Measurements from ENCODE around the gene PADI6.

PADI6 gene

DNA sequence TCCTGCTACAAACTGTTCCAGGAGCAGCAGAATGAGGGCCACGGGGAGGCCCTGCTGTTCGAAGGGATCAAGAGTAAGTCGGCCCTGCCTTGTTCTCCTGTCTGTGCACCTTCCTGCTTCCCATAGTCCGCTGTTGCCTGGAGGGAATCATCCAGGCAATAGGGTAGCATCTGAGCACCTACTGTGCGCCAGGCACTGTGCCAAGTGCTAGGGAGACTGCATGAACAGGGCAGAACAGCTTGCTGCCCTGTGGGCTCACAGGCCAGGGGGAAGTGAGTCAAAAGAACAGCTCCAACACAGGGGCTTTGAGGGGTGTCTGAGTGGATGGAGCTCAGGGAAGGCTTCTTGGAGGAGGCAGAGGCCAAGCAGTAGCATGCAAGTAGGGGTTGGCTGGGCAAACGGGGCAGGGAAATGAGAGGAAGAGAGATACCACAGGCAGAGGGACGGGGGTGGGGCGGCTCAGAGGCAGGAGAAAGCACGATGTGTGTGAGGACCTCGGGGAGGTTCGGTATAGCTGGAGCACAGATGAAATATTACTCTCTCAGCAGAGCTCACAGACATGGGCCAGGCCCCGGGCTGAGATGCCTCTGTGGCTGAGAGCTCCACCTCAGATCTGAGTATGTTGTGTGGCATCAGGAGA lies 15.5 kb upstream of the PADI6 start:
- no peak for DNase-seq (ENCODE audit: low spot score)

DNA sequence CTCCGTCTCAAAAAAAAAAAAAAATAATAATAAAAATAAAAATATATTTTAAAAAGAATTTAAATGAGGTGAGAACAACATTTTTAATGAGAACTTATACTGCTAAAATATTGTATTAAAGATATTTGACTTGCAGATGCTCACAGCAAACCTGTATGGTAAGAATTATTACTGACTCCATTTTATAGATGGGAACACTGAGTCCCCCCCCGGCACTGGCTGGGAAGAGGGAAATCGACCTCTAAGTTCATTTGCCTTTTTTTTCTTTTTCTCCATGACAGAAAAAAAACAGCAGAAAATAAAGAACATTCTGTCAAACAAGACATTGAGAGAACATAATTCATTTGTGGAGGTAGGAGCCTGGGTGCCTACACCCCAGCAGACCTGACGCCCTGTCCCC lies 13.4 kb upstream of the PADI6 start:
- DNase-seq (ENCODE audit: low spot score) = no peak

DNA sequence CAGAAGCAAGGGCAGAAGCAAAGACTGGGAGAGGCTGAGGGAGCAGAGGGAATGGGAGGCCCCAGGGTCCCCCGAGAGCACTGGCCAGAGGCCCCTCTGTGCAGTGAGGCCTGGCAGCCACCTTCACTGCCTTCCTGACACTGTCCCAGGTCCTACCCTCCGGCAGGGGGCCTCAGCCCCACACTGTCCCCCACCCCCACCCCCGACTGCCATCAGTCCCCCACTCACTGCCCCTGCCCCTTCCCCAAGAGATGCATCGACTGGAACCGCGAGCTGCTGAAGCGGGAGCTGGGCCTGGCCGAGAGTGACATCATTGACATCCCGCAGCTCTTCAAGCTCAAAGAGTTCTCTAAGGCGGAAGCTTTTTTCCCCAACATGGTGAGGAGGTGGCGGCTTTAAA lies 13.0 kb upstream of the PADI6 start:
- no peak for DNase-seq (ENCODE audit: low spot score)

DNA sequence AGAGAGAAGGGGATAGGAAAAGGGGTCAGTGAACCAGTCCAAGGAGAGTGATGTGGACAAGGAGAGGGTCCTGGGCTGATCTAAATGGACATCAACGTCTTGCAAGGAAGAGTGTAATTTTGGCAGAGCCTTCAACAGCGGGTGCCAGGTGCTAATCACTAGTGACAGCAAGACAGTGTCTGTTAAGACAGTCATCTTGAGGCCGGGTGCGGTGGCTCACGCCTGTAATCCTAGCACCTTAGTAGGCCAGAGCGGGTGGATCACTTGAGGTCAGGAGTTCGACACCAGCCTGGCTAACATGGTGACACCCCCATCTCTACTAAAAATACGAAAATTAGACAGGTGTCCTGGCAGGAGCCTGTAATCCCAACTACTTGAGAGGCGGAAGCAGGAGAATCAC lies 12.2 kb upstream of the PADI6 start:
- no peak for DNase-seq (ENCODE audit: low spot score)

DNA sequence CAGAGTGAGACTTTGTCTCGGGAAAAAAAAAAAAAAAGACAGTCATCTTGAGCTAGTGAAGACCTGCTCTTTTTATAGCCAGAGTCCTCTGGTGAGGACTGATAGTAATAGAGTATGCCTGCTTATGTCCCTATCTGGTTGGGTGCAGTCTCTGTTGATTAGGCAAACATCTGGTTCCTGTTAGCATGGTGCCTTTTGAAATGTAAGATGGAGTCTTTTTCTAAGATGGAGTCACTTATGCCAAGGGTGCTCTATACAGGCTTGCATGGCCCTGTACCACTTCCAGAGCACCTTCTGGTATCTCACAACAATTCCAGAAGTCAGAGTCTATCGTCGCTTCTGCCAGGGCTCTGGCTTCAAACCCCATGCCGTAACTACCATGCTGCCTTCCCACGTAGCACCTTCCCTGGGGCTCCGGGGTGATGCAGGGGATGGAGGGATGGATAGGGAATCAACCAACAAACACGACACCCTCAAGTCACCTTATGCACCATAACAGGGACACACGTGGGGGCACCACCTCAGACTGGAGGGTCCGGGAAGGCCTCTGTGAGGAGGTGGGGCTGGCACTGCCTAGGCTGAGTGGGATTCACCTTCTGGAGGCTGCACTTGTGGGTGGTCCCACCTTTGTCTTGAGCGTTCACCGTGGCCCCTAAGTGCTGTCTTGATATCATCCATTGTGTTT lies 11.6 kb upstream of the PADI6 start:
- DNase-seq (ENCODE audit: low spot score) = no peak

DNA sequence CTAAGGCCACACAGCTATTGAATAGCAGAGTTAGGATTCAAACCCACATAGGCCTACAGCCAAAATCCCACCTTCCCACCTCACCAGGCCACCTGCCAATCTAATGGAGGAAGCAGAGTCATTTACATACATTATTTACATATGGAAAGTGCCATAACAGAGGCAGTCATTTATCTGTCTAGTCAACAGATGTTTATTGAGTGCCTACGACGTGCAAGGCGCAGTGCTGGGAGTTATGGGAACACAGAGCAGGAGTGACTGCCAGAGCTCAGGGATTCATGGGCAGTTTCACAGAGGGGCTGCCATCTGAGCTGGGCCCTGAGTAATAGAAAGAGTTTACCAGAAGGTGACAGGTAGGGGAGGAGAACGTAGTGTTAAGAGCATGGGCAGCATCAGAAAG lies 10.3 kb upstream of the PADI6 start:
- no peak for DNase-seq (ENCODE audit: low spot score)

DNA sequence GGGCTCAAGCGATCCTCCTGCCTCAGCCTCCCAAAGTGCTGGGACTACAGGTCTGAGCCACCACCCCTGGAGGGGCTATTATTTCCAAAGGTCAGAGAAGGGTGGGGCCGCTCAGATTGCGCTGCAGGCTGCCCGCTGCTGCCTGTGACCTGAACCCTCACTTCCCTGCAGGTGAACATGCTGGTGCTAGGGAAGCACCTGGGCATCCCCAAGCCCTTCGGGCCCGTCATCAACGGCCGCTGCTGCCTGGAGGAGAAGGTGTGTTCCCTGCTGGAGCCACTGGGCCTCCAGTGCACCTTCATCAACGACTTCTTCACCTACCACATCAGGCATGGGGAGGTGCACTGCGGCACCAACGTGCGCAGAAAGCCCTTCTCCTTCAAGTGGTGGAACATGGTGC lies 8.6 kb upstream of the PADI6 start:
- no peak for DNase-seq (ENCODE audit: low spot score)

DNA sequence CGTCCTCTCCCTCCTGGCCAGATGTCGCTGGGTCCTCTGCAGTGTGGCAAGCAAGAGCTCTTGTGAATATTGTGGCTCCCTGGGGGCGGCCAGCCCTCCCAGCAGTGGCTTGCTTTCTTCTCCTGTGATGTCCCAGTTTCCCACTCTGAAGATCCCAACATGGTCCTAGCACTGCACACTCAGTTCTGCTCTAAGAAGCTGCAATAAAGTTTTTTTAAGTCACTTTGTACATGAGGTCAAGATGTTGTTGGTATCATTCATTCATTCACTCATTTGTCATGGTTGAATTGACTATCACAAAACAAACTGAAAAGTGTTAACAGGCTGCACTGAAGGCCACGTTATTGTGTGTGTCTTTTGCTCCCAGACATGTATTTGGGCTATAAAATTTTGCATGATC lies 8.2 kb upstream of the PADI6 start:
- DNase-seq (ENCODE audit: low spot score) = no peak

DNA sequence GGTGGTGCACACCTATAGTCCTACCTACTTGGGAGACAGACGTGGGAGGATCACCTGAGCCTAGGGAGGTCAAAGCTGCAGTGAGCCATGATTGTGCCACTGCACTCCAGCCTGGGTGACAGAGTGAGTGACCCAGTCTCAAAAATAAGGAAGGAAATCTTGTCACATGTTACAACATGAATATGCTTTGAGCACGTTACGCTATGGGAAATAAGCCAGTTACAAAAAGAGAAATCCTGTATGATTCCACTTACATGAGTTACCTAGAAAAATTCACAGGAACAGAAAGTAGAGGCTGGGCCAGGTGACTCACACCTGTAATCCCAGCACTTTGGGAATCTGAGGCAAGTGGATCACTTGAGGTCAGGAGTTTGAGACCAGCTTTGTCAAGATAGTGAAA lies 6.7 kb upstream of the PADI6 start:
- no peak for DNase-seq (ENCODE audit: low spot score)

DNA sequence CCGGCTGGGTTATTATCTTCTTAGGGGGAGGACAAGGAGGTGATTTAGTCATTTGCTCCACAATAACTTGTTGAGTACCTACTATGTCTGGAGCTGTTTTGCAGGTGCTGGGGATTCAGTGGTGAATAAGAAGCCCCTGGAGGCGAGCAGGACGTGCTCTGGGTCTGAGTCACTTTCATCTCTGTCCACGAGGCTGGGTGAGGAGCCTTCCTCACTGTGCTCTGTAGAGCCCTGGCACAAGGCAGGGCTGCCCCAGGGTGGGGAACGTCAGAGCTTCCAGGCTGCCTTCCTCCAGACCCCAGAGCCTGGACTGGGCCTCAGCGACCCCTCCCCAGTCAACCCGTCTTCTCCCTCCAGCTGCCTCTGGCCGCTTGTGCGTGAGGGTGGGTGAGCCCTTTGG lies 2.5 kb upstream of the PADI6 start:
- DNase-seq (ENCODE audit: low spot score) = no peak

DNA sequence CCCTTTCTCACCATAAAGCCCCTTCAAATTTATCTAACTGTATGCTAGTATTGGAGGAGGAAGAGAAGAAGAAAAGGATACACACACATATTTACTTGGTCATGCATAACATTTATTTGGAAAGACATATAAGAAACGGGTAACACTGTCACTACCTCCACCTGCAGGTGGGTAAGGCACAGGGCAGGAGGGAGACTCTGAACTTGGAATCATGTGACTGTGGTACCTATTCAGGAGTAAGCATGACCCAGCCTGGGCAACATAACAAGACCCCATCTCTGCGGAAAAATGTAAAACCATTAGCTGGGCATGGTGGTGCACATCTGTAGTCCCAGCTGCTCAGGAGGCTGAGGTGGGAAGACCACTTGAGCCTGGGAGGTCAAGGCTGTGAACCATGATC lies 1.4 kb upstream of the PADI6 start:
- DNase-seq (ENCODE audit: low spot score) = no peak

DNA sequence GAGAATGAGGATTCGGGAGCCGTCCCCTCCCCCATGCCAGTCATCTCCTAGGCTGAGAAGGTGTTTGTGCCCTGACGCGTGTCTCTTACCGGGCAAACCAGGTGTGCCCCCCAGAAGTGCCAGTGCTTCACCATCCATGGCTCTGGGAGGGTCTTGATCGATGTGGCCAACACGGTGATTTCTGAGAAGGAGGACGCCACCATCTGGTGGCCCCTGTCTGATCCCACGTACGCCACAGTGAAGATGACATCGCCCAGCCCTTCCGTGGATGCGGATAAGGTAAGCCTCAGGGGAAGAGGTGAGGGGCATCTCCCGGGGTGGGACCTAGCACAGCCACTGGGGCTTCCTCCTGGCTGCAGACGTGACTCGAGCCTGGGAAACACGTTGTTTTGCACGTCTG lies 959 bp downstream of the PADI6 start:
- DNase-seq (ENCODE audit: low spot score) = no peak

DNA sequence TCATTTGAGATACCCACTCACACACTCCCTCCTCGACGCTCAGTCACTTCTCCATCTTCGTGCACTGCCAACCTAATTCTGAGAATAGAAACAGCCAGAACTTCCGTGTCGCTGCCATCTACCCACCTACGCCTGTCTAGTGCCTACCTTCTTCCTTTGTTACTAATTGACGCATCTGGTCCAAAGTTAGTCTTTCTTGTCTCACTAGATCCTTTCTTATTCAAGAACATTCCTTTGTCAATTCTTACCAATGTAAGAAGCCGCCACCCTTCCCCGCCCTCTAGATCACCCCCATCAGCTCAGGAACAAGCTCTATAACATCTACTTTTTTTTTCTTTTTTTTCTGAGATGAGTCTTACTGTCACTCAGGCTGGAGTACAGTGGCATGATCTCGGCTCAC lies 3.7 kb downstream of the PADI6 start:
- no peak for DNase-seq (ENCODE audit: low spot score)

DNA sequence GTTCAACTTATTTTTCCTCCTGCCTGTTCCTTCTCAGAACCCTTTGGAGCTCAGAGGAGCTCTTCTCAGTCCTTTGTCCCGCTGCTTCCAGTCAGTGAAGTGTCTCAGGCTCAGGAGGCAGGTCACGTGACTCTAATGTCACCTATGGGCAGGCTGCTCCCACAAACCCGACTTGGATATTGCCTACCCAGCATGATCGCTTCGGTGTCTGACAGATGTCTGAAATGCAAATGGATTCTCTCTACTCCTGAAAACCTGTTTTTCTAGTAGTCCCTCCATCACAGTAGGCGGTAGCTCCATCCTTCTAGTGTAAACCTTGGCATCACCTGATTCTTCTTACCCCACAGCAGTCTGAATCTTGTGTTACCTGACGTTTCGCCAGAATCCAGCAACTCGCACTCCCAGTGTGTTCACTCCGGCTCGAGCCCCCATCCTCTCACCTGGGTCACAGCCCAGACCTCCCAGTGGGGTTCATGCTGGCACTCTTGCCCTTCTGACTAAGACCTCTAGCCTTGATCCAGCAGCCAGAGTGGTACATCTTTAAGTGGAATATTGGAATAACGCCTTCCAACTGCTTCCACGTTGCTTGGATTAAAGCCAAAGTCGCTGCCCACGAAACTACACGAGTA lies 5.4 kb downstream of the PADI6 start:
- no peak for DNase-seq (ENCODE audit: low spot score)

DNA sequence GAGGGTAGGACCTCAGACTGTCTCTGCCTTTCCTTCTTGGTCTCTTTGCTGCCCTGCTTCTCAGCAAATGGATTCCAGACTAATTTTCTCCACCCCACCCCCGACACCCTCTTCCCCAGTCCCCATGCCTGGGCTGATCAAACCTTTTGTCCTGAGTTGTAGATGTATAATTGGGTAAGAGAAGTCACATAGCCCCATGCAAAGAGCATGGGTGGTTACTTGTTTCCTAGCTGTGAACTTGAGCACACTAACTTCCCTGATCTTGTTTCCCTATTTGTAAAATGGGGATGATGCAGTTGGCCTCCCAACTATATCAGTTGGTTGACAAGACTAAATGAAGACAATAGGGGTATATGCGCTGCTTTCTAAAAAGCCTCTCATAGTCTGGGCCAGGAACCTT lies 9.2 kb downstream of the PADI6 start:
- DNase-seq (ENCODE audit: low spot score) = no peak

DNA sequence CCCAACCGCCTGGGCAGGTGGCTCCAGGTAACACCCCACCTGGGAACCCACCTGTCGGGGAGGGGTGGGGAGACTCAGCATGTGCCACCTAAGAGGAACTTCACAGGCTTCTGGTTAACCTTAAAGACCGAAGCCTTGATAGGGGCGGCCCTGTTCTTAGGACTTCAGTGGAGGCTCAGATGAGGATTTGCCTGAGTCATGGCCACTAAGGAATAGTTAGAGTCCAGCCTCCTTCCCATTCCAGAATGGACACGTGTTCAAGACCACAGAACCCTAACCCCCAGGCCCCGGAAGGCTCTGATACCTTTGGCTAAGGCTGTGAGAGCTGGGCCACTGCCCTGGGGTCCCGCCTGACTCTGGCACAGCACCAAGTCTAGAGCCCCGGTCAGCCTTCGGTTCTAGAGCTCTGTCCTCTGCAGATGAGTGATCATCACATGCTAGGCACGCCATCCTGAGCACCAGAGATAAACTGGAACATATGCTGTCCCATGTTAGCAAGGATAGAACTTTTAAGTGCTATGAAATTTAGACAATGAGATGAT lies 20.3 kb downstream of the PADI6 start:
- no peak for DNase-seq (ENCODE audit: low spot score)

DNA sequence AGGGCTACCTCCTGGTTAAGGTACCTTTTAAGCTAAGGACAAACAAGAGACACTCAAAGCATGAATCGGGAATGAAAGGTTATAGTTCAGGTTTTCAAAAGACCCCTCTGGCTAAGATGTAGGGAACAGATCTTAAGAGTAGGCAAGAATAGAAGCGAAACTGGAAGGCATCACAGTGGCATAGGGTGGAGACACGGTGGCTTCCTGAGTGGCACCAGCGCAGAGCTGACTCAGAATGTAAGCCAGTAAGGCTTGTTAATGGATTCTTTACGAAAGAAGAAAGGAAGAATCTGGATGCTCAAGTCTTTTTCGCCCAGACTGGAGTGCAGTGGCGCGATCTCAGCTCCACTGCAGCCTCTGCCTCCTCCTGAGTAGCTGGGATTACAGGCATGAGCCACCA lies 21.2 kb downstream of the PADI6 start:
- no peak for DNase-seq (ENCODE audit: low spot score)

DNA sequence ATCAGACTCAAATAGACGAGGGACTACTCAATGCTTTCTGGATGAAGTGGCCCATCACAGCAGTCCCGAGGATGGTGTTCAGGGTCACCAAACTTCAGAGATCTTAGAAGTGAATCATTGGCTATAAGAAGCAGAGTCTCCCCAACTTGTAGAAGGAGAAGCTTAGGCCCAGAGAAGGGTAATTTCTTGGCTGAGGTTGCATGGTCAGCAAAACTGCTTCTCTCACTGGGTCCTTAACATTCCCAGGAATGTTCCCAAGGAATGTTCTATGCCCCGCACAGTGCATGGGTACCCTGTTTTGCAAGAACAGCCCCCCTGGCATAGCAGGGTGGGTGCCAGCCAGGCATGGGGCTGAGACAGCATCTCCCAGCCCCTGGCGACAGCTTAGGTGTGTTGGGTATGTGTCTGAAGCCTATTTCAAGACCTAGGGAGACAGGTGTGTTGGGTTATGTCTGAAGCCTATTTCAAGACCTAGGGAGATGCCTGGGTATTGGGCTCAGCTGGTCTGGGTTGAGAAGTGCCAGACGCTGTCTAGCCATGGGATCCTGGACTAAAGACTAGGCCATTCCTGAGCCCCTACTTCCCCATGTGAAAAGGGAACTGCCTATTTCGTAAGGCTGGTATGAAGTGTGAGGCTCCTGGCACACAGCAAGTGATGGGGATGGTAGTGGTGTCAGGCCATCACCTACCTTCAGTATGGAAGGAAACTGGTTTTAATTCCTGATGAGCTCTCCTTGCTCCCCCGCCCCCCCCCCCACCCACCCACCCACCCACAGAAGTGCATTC lies 26.1 kb downstream of the PADI6 start:
- DNase-seq (ENCODE audit: low spot score) = no peak

DNA sequence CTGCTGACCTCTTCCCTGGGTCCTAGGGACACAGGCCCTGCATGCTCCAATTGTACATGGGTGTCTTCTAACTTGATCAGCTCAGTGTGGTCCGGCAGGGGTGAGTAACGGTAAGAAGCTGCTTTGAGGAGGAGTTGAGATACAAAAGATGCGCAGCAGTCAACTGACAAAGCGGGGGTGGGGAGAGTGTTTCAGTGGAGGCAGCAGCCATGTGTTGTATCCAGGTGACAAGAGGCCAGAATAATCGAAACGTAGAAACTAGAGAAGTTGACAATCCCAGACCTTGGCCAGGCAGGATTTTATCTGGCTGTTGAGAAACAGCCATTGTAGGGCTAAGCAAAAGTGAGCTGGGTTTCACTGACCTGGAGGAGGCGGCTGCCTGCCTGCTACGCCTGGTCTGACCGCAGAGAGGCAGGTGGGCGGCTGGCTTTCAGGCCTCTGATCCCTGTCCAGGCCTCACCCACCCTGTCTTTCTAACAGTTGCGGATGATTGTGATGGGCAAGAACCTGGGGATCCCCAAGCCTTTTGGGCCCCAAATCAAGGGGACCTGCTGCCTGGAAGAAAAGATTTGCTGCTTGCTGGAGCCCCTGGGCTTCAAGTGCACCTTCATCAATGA lies 28.8 kb downstream of the PADI6 start:
- DNase-seq (ENCODE audit: low spot score) = no peak

DNA sequence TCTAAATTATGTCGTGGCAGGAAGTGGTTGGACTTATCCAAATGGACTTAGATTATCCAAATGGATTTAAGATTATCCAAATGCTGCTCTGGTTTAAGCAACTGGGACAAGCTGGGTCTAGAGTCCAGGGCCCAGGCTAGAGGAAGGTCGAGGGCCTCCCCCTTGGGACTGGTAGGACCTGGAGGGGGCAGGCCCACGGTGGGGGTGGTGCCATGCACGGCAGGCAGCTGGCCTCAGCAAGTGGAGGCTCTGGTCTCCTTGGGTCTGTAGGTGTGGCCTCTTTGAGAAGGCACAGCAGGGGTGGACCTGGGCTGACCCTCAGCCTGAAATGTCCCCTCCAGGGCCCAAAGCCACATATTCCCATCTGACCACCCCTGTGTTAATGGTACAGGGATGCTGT lies 29.8 kb downstream of the PADI6 start:
- no peak for DNase-seq (ENCODE audit: low spot score)

DNA sequence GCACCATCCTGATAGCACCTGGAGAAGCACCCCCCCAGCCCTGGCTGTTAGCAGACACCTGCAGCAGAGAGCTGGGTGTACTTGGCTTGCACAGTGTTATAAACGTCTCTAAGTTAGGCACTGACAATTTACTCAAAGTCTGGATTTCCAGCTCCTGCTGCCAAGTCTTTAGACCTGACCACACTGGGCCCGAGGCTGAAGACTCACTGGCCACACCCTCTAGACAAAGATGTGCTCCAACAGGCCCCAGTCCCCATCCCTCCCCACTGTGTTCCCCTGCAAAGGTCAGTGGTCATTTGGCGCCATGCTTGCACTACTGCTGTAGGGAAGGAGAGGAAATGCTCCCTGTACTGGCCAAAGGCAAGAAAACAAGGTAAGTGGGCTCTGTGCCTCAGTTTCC lies 31.1 kb downstream of the PADI6 start:
- DNase-seq (ENCODE audit: low spot score) = no peak
